HCT116 (cell line): ENCODE measurements around the gene SFXN5. TPM values are rescaled to one million over a fixed set of nuclear protein-coding genes. Genes with fewer than 3 reads are reported as not detected.
A peak's percentile ranks its signal among the peaks of the same experiment; 100 is the strongest.

Source experiments
- ATAC-seq: fragments of 200-7000 bp; cut with Tn5 transposase; 2 replicates; pipeline ENCODE4 v1.9.1; 2020; ENCODE audit warnings: mild to moderate bottlenecking, moderate library complexity
- BruUV-seq: library from RNA; stranded (reverse); fragments of 400-500 nt; replicated peaks from 2 replicates; lab custom pipeline; 2021; lab: Mats Ljungman, UMichigan
- CTCF ChIA-PET: fragments of 300-600 bp; sonication (Branson Sonifier 250); formaldehyde crosslinking; loops from one replicate; lab custom pipeline; 2021; ENCODE audit warnings: antibody characterized with exemption; lab: Charles Lee
- POLR2A ChIA-PET: fragments of 300-600, 350-600 bp; sonication (Branson Sonifier 250); formaldehyde crosslinking; loops from one replicate; lab custom pipeline; 2021; ENCODE audit warnings: antibody characterized with exemption; lab: Charles Lee
- RAD21 ChIA-PET, 2 experiments: fragments of 300-600 bp; sonication (Branson Sonifier 250); formaldehyde crosslinking; loops; one replicate each; lab custom pipeline; 2023; ENCODE audit warnings: low total read pairs in 2 of 2; ENCODE audit not compliant: uncharacterized antibody in 2 of 2, unreplicated experiment in 2 of 2, low non-redundant PET in 1 of 2; lab: Charles Lee
- DNase-seq: peaks from one replicate; pipeline ENCODE4 v3.0.0-alpha.2; 2010; ENCODE audit warnings: low read depth, low spot score
- H2AFZ ChIP-seq: fragments of 200-600 bp; shearing (Covaris generic), sonication (generic); 2 replicates; pipeline ENCODE4 v1.6.1; 2017; ENCODE audit warnings: low read depth, mixed run types, mixed read lengths, antibody characterized with exemption, low read length; ENCODE audit not compliant: poor library complexity, severe bottlenecking
- H3K27ac ChIP-seq: 2 replicates; pipeline ENCODE4 v1.5.1; 2012; ENCODE audit warnings: low read depth, low read length
- H3K27me3 ChIP-seq: fragments of 200-600 bp; sonication (generic); 2 replicates; pipeline ENCODE4 v1.6.1; 2016; ENCODE audit warnings: mixed run types, low read length, mixed read lengths; ENCODE audit not compliant: insufficient read depth
- H3K36me3 ChIP-seq, 2 experiments: fragments of 200-500 bp in 1 of 2; fragments of 200-600 bp in 1 of 2; sonication (Bioruptor generic) in 1 of 2; sonication (generic) in 1 of 2; 2 replicates each; pipeline versions ENCODE4 v1.5.1 to v1.6.1; 2014 to 2016; ENCODE audit warnings: low read length in 2 of 2, inconsistent platforms in 1 of 2, mixed read lengths in 1 of 2, mixed run types in 1 of 2; ENCODE audit not compliant: insufficient read depth in 2 of 2, control insufficient read depth in 1 of 2
- H3K4me1 ChIP-seq, 2 experiments: fragments of 200-600 bp in 1 of 2; sonication (generic) in 1 of 2; 2 replicates each; pipeline versions ENCODE4 v1.5.1 to v1.6.1; 2012 to 2017; ENCODE audit warnings: low read length in 2 of 2, inconsistent platforms in 1 of 2, mild to moderate bottlenecking in 1 of 2, mixed read lengths in 1 of 2, mixed run types in 1 of 2, moderate library complexity in 1 of 2; ENCODE audit not compliant: insufficient read depth in 2 of 2, control insufficient read depth in 1 of 2
- H3K4me2 ChIP-seq: fragments of 200-600 bp; sonication (generic); 2 replicates; pipeline ENCODE4 v1.6.1; 2017; ENCODE audit warnings: mixed run types, low read length, mixed read lengths
- H3K4me3 ChIP-seq, 2 experiments: fragments of 200-600 bp in 1 of 2; sonication (generic) in 1 of 2; replicated peaks in 1 of 2; 2 replicates each; pipeline ENCODE4 v1.5.1; 2011 to 2016; ENCODE audit warnings: low read length in 2 of 2, control low read depth in 1 of 2, low read depth in 1 of 2, mild to moderate bottlenecking in 1 of 2, mixed read lengths in 1 of 2, mixed run types in 1 of 2
- H3K79me2 ChIP-seq: fragments of 200-600 bp; sonication (generic); 2 replicates; pipeline ENCODE4 v1.6.1; 2017; ENCODE audit warnings: mild to moderate bottlenecking, mixed run types, low read length, moderate library complexity, mixed read lengths; ENCODE audit not compliant: insufficient read depth
- H3K9ac ChIP-seq: fragments of 200-600 bp; sonication (generic); 2 replicates; pipeline ENCODE4 v1.6.1; 2016; ENCODE audit warnings: low read length, mixed read lengths
- H3K9me2 ChIP-seq: fragments of 200-600 bp; sonication (generic), shearing (Covaris generic); 2 replicates; pipeline ENCODE4 v1.6.1; 2017; ENCODE audit warnings: mixed run types, mild to moderate bottlenecking, moderate library complexity; ENCODE audit not compliant: insufficient read depth
- H3K9me3 ChIP-seq, 2 experiments: fragments of 200-500 bp in 1 of 2; fragments of 200-600 bp in 1 of 2; sonication (Bioruptor generic) in 1 of 2; sonication (generic) in 1 of 2; 2 replicates each; pipeline ENCODE4 v1.6.1; 2014 to 2017; ENCODE audit warnings: low read length in 2 of 2, mixed read lengths in 2 of 2, inconsistent platforms in 1 of 2, low read depth in 1 of 2, mild to moderate bottlenecking in 1 of 2, mixed run types in 1 of 2, moderate library complexity in 1 of 2; ENCODE audit not compliant: control insufficient read depth in 1 of 2, insufficient read depth in 1 of 2
- H4K20me1 ChIP-seq: fragments of 200-600 bp; sonication (generic), shearing (Covaris generic); 2 replicates; pipeline ENCODE4 v1.6.1; 2017; ENCODE audit warnings: mixed run types, mild to moderate bottlenecking, moderate library complexity; ENCODE audit not compliant: insufficient read depth
- ATF3 ChIP-seq: IDR thresholded peaks from 2 replicates; pipeline ENCODE4 v1.6.1; 2012
- CBX3 ChIP-seq: IDR thresholded peaks from 2 replicates; pipeline ENCODE4 v1.6.1; 2012; ENCODE audit warnings: low read depth
- CTCF ChIP-seq, 3 experiments: fragments of 200-600 bp in 1 of 3; sonication (generic) in 1 of 3; IDR thresholded peaks in 2 of 3; conservative IDR thresholded peaks in 1 of 3; 2 replicates each; pipeline ENCODE4 v1.5.1; 2012 to 2017; ENCODE audit warnings: low read depth in 2 of 3, low read length in 2 of 3, antibody characterized with exemption in 1 of 3, borderline replicate concordance in 1 of 3, control low read depth in 1 of 3, mild to moderate bottlenecking in 1 of 3, mixed read lengths in 1 of 3, mixed run types in 1 of 3, moderate library complexity in 1 of 3; ENCODE audit not compliant: insufficient read depth in 1 of 3
- EGR1 ChIP-seq: IDR thresholded peaks from 2 replicates; pipeline ENCODE4 v1.6.1; 2012; ENCODE audit warnings: low read depth
- ELF1 ChIP-seq: IDR thresholded peaks from 2 replicates; pipeline ENCODE4 v1.6.1; 2012; ENCODE audit warnings: low read depth, borderline replicate concordance
- EZH2 ChIP-seq: fragments of 200-600 bp; sonication (generic); IDR thresholded peaks from 2 replicates; pipeline ENCODE4 v1.6.1; 2017; ENCODE audit warnings: antibody characterized with exemption, mixed run types
- EZH2phosphoT487 ChIP-seq: fragments of 200-600 bp; IDR thresholded peaks from 2 replicates; pipeline ENCODE4 v1.6.1; 2018; ENCODE audit warnings: antibody characterized with exemption, borderline replicate concordance
- POLR2AphosphoS5 ChIP-seq: IDR thresholded peaks from 2 replicates; pipeline ENCODE4 v1.6.1; 2011; ENCODE audit warnings: mild to moderate bottlenecking, low read depth, low read length, moderate library complexity
- RAD21 ChIP-seq: IDR thresholded peaks from 2 replicates; pipeline ENCODE4 v1.6.1; 2012; ENCODE audit warnings: low read depth, mild to moderate bottlenecking
- REST ChIP-seq: IDR thresholded peaks from 2 replicates; pipeline ENCODE4 v1.6.1; 2012; ENCODE audit warnings: low read depth
- SRF ChIP-seq: IDR thresholded peaks from 2 replicates; pipeline ENCODE4 v1.6.1; 2012; ENCODE audit warnings: low read depth
- ZFX ChIP-seq: fragments of 450-650 bp; IDR thresholded peaks from 2 replicates; pipeline ENCODE4 v1.6.1; 2017
- intact Hi-C: fragments of 100-400 bp; cut with micrococcal nuclease; formaldehyde crosslinking; loops from 2 replicates; pipeline ENCODE4 v1.10.0; 2022
- total RNA-seq: library from RNA; stranded (reverse); gene quantifications from one replicate; pipeline ENCODE4 v1.2.1, GENCODE V29; 2021; ENCODE audit not compliant: unreplicated experiment
- TF ChIP-seq, protein P1 (sequence below): IDR thresholded peaks from 2 replicates; pipeline ENCODE4 v1.6.1; 2012

Gene SFXN5
- total RNA-seq, 1 experiment from 2014 or later: 10.0 TPM

DNA sequence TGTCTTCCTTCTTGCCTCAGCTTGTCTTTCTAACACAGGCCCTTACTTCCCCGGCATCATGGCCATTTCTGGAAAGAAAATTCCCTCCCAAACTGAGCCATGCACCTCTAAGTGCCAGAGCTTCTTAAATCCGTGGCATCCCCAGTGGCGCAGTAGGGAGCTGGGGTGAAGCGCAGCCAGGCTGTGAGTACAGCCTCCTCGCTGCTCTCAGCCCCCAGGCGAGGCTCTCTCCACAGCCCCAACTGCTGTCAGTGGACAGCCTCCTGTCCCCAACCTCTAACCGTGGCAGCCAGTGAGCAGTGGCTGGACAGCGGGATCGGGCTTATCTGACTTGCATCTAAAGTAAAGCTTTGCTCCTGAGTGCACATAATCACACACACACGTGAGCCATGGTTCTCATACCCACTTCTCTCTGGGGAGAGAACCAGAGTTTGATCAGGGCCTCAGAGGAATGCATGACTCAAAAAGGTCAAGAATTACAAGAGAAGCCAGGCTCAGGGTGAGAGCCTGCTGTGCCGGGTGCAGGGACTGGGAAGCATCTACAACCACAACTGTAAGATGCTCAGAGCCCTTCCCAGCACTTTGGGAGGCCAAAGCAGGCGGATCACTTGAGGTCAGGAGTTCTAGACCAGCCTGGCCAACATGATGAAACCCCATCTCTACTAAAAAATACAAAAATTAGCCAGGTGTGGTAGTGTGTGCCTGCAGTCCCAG lies 50.7 kb downstream of the SFXN5 start:
- POLR2A ChIA-PET: no interaction called here
- CTCF ChIA-PET: no interaction called here
- no peak overlapping the region for H3K4me2 ChIP-seq
- no peaks in the 10 kb centered on the region for H3K79me2 ChIP-seq
- RAD21 ChIA-PET: no interaction called here
- H3K9me3 ChIP-seq: no peaks in the 10 kb centered on the region
- H3K36me3 ChIP-seq: no peaks in the 10 kb centered on the region
- H3K4me1 ChIP-seq: peaks cover 7 to 11% of the 10 kb centered on the region in 2 experiments; a peak in 3 of 4 replicates
- no peak overlapping the region for H3K27ac ChIP-seq
- H2AFZ ChIP-seq: no peak overlapping the region
- no peak overlapping the region for H3K9ac ChIP-seq
- DNase-seq (no peak), ATAC-seq (peak; percentile 61; the same call in 1 of the 2 replicates)
- intact Hi-C loops: no loop called here
- no peaks in the 10 kb centered on the region for H3K27me3 ChIP-seq
- TF ChIP-seq ZFX (no peak), EGR1 (no peak), CBX3 (no peak), ELF1 (no peak), CTCF (IDR thresholded peaks at IDR 0.05 in 2 of 3, conservative IDR thresholded peaks at IDR 0.05 in 1 of 3; ENCODE audit: borderline replicate concordance in 1 of 3, insufficient read depth in 1 of 3, low read depth in 2 of 3, low read length in 2 of 3) (no peak), EZH2 (no peak), RAD21 (no peak), REST (no peak), POLR2AphosphoS5 (no peak), EZH2phosphoT487 (no peak), SRF (no peak), ATF3 (no peak)
- TF ChIP-seq, protein P1, sequence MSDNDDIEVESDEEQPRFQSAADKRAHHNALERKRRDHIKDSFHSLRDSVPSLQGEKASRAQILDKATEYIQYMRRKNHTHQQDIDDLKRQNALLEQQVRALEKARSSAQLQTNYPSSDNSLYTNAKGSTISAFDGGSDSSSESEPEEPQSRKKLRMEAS: no peak
- H4K20me1 ChIP-seq: no peaks in the 10 kb centered on the region
- H3K9me2 ChIP-seq: no peaks in the 10 kb centered on the region
- H3K4me3 ChIP-seq: no peak overlapping the region
- BruUV-seq: no TSS peak
